ENCODE data around the gene UTRN.
A peak's percentile ranks its signal among the peaks of the same experiment; 100 is the strongest.

The UTRN gene

DNA sequence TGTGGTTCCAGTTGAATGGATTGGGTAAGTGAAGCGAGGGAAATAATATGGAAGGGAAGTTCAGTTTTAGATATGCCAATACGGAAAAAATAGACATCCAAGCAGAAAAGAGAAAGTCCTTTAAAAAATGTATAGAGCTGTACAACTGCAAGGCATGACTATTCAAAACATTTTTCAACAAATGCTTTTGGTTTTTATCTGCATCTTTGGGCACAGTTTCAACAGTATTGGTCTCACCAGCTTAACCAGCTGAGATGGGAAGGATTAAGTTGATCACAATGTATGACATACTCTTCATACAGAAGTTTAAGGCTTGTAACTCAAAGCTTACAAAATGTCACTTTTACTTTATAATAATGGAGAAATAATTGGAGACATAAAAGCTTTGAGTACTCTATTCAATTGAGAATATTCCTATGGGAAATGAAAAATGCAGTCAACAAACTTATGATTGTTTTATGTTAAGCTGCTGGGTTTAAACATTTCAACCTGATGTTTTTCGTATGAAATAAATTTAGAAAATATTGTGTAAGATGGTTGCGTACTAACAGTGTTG, 16.3 kb upstream of the UTRN start:
- H3K4me1 Mint-ChIP-seq = no peaks in the 10 kb centered on the region
- DNase-seq (no peak), ATAC-seq (no peak)
- no peak overlapping the region for H3K4me3 Mint-ChIP-seq
- H3K27ac Mint-ChIP-seq = no peak overlapping the region
- peaks cover 7 to 9% of the 10 kb centered on the region in 2 donors for H3K9me3 Mint-ChIP-seq
- H3K27me3 Mint-ChIP-seq = no peaks in the 10 kb centered on the region

DNA sequence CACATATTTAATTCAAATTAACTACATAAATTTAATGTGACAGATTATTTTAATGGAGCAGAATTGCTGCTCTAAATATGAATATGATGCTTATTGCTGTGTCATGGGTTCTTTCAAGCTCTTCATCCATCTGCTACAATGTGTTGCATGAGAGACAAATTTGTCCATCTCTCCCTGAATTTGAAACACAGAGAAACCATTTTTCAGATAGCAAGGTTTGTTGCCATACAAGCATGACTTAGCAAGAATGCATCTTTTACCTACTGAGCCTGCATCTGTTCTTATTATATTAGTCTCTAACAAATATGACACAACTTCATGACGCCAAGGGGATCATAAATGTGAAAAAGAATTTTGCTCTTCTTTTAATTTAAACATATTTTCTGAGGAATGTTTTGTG, 8.0 kb upstream of the UTRN start:
- ATAC-seq (no peak), DNase-seq (no peak)
- Mint-ChIP-seq H3K4me3 (no peak overlapping the region), H3K27ac (no peak overlapping the region), H3K27me3 (peaks cover 10% of the 10 kb centered on the region), H3K9me3 (no peaks in the 10 kb centered on the region), H3K4me1 (no peaks in the 10 kb centered on the region)

DNA sequence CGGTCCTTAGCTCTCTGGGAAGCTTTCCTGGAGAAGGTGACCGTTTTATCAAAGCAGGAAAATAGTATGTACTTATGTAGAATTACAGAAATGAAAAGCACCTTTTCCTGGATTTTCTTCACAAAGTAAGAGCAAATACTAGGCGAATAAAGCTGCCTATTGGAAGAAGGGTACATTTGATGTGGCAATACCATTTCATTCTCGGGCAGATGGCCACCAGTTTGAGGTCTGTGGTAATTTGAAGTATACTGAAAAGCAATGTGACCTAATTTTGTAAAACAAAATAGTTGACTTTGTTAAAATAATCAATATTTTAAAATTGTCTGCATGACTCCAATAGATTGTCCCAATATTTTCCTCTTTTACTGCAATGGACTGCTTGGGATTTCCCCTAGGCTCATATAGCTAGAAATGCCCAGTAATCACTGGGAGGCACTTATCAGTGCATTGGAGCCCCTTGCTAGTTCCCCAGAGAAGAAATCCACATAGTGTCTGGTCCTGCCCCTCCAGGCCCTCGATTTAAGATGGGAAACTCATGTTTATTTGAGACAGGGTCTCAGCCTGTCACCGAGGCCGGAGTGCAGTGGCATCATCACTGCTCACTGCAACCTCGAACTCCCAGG, 7.4 kb upstream of the UTRN start:
- Mint-ChIP-seq H3K27me3 (peaks cover 15% of the 10 kb centered on the region), H3K27ac (no peak overlapping the region), H3K4me3 (no peak overlapping the region), H3K9me3 (no peaks in the 10 kb centered on the region), H3K4me1 (no peaks in the 10 kb centered on the region)
- ATAC-seq (no peak), DNase-seq (no peak)

- ATAC-seq (no peak), DNase-seq (no peak)
- H3K9me3 Mint-ChIP-seq = no peaks in the 10 kb centered on the region
- H3K4me3 Mint-ChIP-seq = no peak overlapping the region
- H3K4me1 Mint-ChIP-seq = peaks cover 5% of the 10 kb centered on the region
- no peak overlapping the region for H3K27ac Mint-ChIP-seq
- peaks cover 26% of the 10 kb centered on the region for H3K27me3 Mint-ChIP-seq
These were observed 6.3 kb upstream of the UTRN start for GRCh38 chr6:144278659-144279314.

- no peaks in the 10 kb centered on the region for H3K9me3 Mint-ChIP-seq
- no peak overlapping the region for H3K4me3 Mint-ChIP-seq
- ATAC-seq (no peak), DNase-seq (no peak)
- peaks cover 31% of the 10 kb centered on the region for H3K27me3 Mint-ChIP-seq
- H3K27ac Mint-ChIP-seq = no peak overlapping the region
- peaks cover 13% of the 10 kb centered on the region for H3K4me1 Mint-ChIP-seq
These were observed 5.5 kb upstream of the UTRN start for GRCh38 chr6:144279484-144280150.

- DNase-seq = no peak
- H3K4me3 Mint-ChIP-seq = peak overlapping the region; percentile 95 to 97
- H3K9me3 Mint-ChIP-seq = no peaks in the 10 kb centered on the region
- no peak for ATAC-seq
- peaks cover 27% of the 10 kb centered on the region for H3K4me1 Mint-ChIP-seq
- peak overlapping the region in 1 of 2 donors; percentile 34 for H3K27ac Mint-ChIP-seq
- peaks cover 51% of the 10 kb centered on the region for H3K27me3 Mint-ChIP-seq
These were observed 1.3 kb upstream of the UTRN start for GRCh38 chr6:144283646-144284477.

DNA sequence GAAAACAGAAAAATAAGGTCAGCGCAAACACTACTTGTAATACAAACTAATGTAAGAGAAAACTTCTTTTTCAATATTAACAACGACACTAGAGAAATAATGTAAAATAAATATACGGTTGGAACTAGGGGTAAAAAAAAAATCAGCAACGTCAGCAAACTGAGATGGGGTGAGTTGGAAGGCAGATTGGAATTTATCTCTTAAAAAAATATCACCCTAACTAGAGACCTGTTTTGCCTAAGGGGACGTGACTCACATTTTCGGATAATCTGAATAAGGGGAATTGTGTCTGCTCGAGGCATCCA, 705 bp upstream of the UTRN start:
- H3K4me1 Mint-ChIP-seq = peaks cover 27% of the 10 kb centered on the region
- H3K9me3 Mint-ChIP-seq = no peaks in the 10 kb centered on the region
- peak overlapping the region; percentile 95 to 97 for H3K4me3 Mint-ChIP-seq
- DNase-seq (no peak), ATAC-seq (no peak)
- peaks cover 51% of the 10 kb centered on the region for H3K27me3 Mint-ChIP-seq
- H3K27ac Mint-ChIP-seq = peak overlapping the region in 1 of 2 donors; percentile 34

DNA sequence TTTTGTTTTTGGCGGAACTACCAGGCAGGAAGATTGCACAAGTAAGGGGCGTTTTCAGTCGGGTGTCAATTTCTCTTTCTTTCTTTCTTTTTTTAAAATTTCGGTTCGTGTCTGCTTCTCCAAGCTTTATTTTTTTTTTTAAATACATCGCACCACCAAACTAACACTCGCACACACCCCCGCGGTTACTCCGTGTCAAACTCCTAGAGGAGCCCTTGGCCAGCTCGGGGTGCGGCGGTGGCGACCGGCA, 338 bp downstream of the UTRN start:
- H3K9me3 Mint-ChIP-seq = no peaks in the 10 kb centered on the region
- H3K27me3 Mint-ChIP-seq = peaks cover 51% of the 10 kb centered on the region
- peaks cover 27% of the 10 kb centered on the region for H3K4me1 Mint-ChIP-seq
- H3K4me3 Mint-ChIP-seq = peak overlapping the region; percentile 95 to 97
- DNase-seq (peak; percentile 31 to 46), ATAC-seq (peak; percentile 57)
- H3K27ac Mint-ChIP-seq = peak overlapping the region in 1 of 2 donors; percentile 89

DNA sequence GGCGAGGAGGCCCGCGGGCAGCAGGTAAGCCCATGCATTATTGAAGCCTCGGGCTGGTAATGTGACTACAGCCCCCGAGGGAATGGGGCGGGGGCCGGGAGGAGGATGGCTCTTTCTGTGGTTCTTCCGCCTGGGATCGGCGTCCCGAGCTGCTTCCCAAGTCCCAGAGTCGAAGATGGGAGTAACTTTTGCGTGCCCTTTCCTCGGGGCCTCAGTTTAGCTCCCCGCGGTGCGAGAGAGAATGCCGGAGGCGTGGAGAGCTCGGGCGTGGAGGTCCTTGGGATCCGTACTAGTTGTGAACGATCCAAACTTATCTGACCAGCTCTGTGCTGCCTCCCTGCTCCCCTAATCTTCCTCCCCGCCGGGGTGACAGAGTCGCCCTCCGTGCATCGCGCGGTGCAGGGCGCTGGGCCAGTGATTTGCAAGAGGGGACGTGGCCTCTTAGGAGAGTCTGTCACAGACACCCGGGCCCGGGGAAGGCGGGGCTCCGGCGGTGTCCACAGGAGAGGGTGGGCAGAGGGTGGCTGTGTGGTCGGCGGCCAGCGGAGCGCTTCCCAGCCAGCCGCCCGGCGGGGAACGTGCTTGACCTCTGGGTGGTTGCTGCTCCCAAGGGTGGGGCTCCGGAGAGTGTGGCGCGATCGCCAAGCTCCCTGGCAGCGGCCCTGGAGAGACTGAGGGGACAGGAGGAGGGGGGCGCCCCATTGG, 815 bp downstream of the UTRN start:
- Mint-ChIP-seq H3K27me3 (peaks cover 51% of the 10 kb centered on the region), H3K9me3 (no peaks in the 10 kb centered on the region), H3K27ac (peak overlapping the region in 1 of 2 donors; percentile 89), H3K4me3 (peak overlapping the region; percentile 95 to 97), H3K4me1 (peaks cover 27% of the 10 kb centered on the region)
- DNase-seq (peak; percentile 49 to 57), ATAC-seq (peak; percentile 75)

GRCh38 chr6:144286503-144287393, 1.6 kb downstream of the UTRN start:
- Mint-ChIP-seq H3K27me3 (peaks cover 51% of the 10 kb centered on the region), H3K4me3 (peak overlapping the region; percentile 95 to 97), H3K9me3 (no peaks in the 10 kb centered on the region), H3K27ac (no peak overlapping the region), H3K4me1 (peaks cover 27% of the 10 kb centered on the region)
- no peak for DNase-seq
- no peak for ATAC-seq

DNA sequence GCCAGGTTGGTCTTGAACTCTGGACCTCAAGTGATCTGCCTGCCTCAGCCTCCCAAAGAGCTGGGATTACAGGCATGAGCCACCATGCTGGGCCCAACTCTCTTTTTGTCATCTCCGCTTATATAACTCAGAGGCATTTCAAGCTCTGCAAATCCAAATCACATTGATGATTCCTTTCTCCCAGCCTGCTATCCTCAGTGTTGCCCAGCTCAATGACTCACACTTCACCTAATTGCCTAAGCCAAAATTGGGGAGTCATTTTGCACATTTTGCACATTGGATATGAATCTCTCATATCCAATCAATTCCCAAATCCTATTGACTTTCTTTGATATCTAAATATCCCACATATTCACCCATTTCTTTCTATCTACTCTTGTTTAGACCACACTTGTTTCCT, 3.9 kb downstream of the UTRN start:
- no peak for ATAC-seq
- no peak for DNase-seq
- H3K27me3 Mint-ChIP-seq = peaks cover 29% of the 10 kb centered on the region
- H3K4me3 Mint-ChIP-seq = no peak overlapping the region
- H3K27ac Mint-ChIP-seq = no peak overlapping the region
- H3K9me3 Mint-ChIP-seq = no peaks in the 10 kb centered on the region
- H3K4me1 Mint-ChIP-seq = peaks cover 19% of the 10 kb centered on the region

- Mint-ChIP-seq H3K4me3 (no peak overlapping the region), H3K27me3 (peaks cover 6% of the 10 kb centered on the region), H3K27ac (no peak overlapping the region), H3K4me1 (peaks cover under 1% of the 10 kb centered on the region), H3K9me3 (peaks cover 0 to 6% of the 10 kb centered on the region in 2 donors)
- DNase-seq (no peak), ATAC-seq (no peak)
These were observed 7.2 kb downstream of the UTRN start for GRCh38 chr6:144292372-144292771.

GRCh38 chr6:144294016-144294415, 8.9 kb downstream of the UTRN start:
- no peak for DNase-seq
- no peak overlapping the region for H3K4me3 Mint-ChIP-seq
- H3K9me3 Mint-ChIP-seq = peaks cover 0 to 6% of the 10 kb centered on the region in 2 donors
- no peak for ATAC-seq
- H3K27ac Mint-ChIP-seq = no peak overlapping the region
- peaks cover 6% of the 10 kb centered on the region for H3K4me1 Mint-ChIP-seq
- no peaks in the 10 kb centered on the region for H3K27me3 Mint-ChIP-seq

DNA sequence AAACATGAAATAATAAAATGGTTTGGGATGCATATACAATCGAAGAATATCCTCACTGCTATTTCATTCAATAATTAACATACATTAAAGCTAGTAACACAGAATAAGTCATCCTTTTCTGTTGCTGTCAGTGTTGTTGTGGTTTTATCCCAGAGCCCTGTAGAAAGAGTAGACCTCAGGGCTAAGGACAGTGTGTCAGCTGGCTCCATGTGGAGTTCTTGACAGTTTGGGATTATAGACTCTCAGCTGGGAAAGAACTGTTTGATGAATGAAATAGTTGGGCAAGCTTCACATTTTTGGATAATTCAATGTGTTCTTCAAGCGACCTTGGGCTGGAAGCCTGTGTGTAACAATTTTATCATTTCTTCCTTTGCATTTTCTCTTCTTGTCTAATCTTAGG, 10.1 kb downstream of the UTRN start:
- H3K27me3 Mint-ChIP-seq = no peaks in the 10 kb centered on the region
- no peak overlapping the region for H3K27ac Mint-ChIP-seq
- H3K4me3 Mint-ChIP-seq = no peak overlapping the region
- no peak for DNase-seq
- H3K9me3 Mint-ChIP-seq = peaks cover 0 to 6% of the 10 kb centered on the region in 2 donors
- ATAC-seq = no peak
- peaks cover 6% of the 10 kb centered on the region for H3K4me1 Mint-ChIP-seq

All from stimulated activated naive CD8-positive, alpha-beta T cell treated with anti-CD3 and anti-CD28 coated beads, Interleukin-15, amount 100 ng/mL, for 72 hours (primary cell).